Measurements from ENCODE around the gene BAZ2B. TPM values are rescaled to one million over a fixed set of nuclear protein-coding genes. Genes with fewer than 3 reads are reported as not detected.

BAZ2B gene
- total RNA-seq, 4 donors from 2014 or later: 122 to 181 (median 143) TPM

DNA sequence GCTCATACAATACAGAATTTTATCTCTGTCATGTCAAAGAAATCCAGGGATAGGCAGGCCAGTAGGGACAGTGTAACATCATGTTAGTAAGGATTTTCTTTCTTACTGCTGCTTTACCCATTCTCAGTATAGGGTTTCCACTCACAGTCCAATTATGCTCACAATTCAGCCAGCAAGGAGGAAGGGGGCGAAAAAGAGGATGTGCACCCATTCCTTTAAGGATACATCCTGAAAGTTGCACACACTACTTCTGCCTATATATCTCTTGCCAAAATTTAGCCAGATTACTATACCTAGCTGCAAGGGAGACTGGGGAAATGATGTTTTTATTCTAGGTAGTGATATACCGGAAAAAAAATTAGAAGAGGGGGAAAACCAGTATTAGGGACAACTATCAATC, 66.1 kb downstream of the BAZ2B start:
- DNase-seq: no peak
- Histone ChIP-seq H3K4me1 (no peaks in the 10 kb centered on the region), H3K27ac (no peak overlapping the region), H3K4me3 (replicated peaks in 1 of 3) (no peak overlapping the region), H3K36me3 (no peaks in the 10 kb centered on the region), H3K27me3 (no peaks in the 10 kb centered on the region), H3K9me3 (no peaks in the 10 kb centered on the region)
- 94 to 97% methylated on average over 2 of the region's 2 CpGs for WGBS, 2 donors
- TF ChIP-seq, protein P1, sequence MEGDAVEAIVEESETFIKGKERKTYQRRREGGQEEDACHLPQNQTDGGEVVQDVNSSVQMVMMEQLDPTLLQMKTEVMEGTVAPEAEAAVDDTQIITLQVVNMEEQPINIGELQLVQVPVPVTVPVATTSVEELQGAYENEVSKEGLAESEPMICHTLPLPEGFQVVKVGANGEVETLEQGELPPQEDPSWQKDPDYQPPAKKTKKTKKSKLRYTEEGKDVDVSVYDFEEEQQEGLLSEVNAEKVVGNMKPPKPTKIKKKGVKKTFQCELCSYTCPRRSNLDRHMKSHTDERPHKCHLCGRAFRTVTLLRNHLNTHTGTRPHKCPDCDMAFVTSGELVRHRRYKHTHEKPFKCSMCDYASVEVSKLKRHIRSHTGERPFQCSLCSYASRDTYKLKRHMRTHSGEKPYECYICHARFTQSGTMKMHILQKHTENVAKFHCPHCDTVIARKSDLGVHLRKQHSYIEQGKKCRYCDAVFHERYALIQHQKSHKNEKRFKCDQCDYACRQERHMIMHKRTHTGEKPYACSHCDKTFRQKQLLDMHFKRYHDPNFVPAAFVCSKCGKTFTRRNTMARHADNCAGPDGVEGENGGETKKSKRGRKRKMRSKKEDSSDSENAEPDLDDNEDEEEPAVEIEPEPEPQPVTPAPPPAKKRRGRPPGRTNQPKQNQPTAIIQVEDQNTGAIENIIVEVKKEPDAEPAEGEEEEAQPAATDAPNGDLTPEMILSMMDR (IDR thresholded peaks at IDR 0.05): no peak
- TF ChIP-seq POLR2A (IDR thresholded peaks at IDR 0.05): no peak
- intact Hi-C loops (cut with DNase I): no loop called here

DNA sequence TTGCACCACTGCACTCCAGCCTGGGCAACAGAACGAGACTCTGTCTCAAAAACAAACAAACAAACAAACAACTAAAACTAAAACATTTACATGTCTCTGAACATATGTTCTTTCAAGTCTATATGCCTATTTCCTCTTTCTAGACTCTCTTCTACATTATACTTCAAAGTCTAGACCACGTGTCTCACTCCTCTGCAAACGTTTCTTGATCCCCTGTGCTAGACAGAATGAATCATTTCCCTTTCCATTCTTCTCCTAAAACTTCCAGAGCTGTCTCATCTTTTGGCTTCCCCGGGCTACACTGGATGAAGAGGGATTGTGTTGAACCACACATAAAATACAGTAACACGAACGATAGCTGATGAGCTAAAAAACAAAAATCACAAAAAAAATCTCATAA, 67.1 kb downstream of the BAZ2B start:
- intact Hi-C loops (cut with DNase I): no loop called here
- Histone ChIP-seq H3K4me1 (no peaks in the 10 kb centered on the region), H3K9me3 (no peaks in the 10 kb centered on the region)

DNA sequence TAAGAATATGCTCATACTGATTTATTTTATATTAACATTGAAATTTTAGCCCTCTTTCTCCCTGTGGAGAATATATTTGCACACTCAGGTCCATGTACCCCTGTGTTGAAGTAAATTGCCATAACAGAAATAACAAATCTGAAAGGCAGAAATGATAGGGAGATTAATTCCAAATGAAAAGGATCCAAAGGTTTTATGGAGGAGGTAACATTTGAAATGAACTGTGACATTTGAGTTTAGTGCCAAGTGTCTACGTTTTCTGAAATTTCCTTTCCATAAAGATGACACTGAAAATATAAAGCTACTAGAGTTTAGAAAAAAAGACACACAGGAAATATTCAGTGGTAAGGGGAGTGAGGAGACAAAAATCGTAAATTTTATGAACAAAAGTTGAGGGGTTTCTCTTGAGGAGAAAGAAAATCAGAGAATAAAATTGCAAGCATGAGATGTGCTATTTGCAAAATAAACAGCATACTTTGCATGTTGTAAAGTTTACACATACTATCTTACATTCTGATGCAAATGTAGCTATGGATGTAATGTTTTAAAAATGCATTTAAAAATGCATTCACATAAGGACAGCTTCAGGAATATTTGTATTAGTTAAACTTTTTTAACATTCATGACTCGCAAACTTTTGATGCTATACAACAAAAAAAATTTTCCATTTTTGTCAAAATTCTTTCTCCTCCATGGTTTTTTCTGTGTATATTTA, 69.5 kb downstream of the BAZ2B start:
- Histone ChIP-seq H3K9me3 (no peaks in the 10 kb centered on the region), H3K27me3 (no peaks in the 10 kb centered on the region), H3K36me3 (peaks cover 0 to 4% of the 10 kb centered on the region in 2 donors), H3K27ac (no peak overlapping the region), H3K4me1 (no peaks in the 10 kb centered on the region), H3K4me3 (replicated peaks in 1 of 3) (no peak overlapping the region)
- WGBS, 2 donors: 83 to 86% methylated on average over 3 of the region's 3 CpGs
- DNase-seq: no peak
- TF ChIP-seq POLR2A (IDR thresholded peaks at IDR 0.05): no peak
- TF ChIP-seq, protein P1 (IDR thresholded peaks at IDR 0.05): no peak
- intact Hi-C loops (cut with DNase I): no loop called here

More for the DNA sequence above, 67.1 kb downstream of the BAZ2B start:
- no peak overlapping the region for H3K4me3 ChIP-seq (replicated peaks in 1 of 3)
- 86 to 91% methylated on average over 6 of the region's 6 CpGs for WGBS, 2 donors
- H3K36me3 ChIP-seq: no peaks in the 10 kb centered on the region
- no peak for TF ChIP-seq POLR2A (IDR thresholded peaks at IDR 0.05)
- TF ChIP-seq, protein P1 (IDR thresholded peaks at IDR 0.05): no peak
- DNase-seq: no peak
- H3K27ac ChIP-seq: no peak overlapping the region
- H3K27me3 ChIP-seq: no peaks in the 10 kb centered on the region

DNA sequence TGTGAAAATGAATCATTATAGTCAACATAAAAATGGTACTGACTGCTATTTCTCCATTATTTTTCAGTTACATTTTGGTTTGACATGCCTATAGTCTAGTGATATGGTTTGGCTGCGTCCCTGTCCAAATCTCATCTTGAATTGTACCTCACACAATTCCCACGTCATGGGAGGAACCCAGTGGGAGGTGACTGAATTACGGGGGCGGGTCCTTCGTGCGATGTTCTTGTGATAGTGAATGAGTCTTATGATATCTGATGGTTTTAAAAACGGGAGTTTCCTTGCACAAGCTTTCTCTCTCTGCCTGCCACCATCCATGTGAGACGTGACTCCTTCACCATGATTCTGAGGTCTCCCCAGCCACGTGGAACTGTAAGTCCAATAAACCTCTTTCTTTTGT, 70.3 kb downstream of the BAZ2B start:
- intact Hi-C loops (cut with DNase I): no loop called here
- 73 to 93% methylated on average over 9 of the region's 9 CpGs for WGBS, 2 donors

DNA sequence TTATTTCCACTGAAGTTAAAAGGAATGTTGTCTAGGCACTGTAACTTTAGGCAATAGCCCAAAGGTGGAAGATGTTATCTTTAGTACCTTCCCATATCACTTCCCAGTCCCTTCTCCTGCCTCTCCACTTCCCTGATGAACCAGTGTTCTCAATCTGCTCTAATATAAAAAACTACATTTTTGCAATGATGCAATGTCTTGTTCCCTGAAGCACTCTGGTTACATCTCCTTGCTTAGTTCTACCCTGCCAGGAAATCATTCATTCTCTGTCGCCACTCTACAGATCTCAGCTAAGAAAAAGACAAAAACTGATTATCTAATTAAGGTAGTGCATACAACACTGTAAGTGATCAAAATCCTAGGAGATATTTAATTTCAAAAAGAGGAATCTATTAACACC, 71.3 kb downstream of the BAZ2B start:
- H3K27me3 ChIP-seq: no peaks in the 10 kb centered on the region
- no peak overlapping the region for H3K4me3 ChIP-seq (replicated peaks in 1 of 3)
- DNase-seq: no peak
- peaks cover 0 to 5% of the 10 kb centered on the region in 2 donors for H3K36me3 ChIP-seq
- H3K4me1 ChIP-seq: no peaks in the 10 kb centered on the region
- 100% methylated on average over 1 of the region's 1 CpG for WGBS, 2 donors
- no peaks in the 10 kb centered on the region for H3K9me3 ChIP-seq
- no peak overlapping the region for H3K27ac ChIP-seq
- TF ChIP-seq, protein P1 (IDR thresholded peaks at IDR 0.05): no peak
- TF ChIP-seq POLR2A (IDR thresholded peaks at IDR 0.05): no peak
- intact Hi-C loops (cut with DNase I): no loop called here

More for the DNA sequence above, 70.3 kb downstream of the BAZ2B start:
- Histone ChIP-seq H3K36me3 (peaks cover 0 to 5% of the 10 kb centered on the region in 2 donors), H3K27ac (no peak overlapping the region), H3K4me1 (no peaks in the 10 kb centered on the region), H3K27me3 (no peaks in the 10 kb centered on the region), H3K9me3 (no peaks in the 10 kb centered on the region), H3K4me3 (replicated peaks in 1 of 3) (no peak overlapping the region)
- no peak for DNase-seq
- no peak for TF ChIP-seq POLR2A (IDR thresholded peaks at IDR 0.05)
- TF ChIP-seq, protein P1 (IDR thresholded peaks at IDR 0.05): no peak

Measured in thyroid gland (tissue), 4 donors.